HG02973 (cell line): ENCODE results near the gene CTNNA2.
"Not testable (repeated sequence)": the region's sequence is repeated elsewhere in the genome, so short reads cannot be mapped to it uniquely, and the experiment has no call there.

Source experiments
- ATAC-seq: cut with Tn5 transposase; IDR thresholded peaks from one replicate; pipeline ENCODE4 v1.9.1; 2021; ENCODE audit warnings: moderate library complexity; ENCODE audit not compliant: unreplicated experiment

Gene CTNNA2

DNA sequence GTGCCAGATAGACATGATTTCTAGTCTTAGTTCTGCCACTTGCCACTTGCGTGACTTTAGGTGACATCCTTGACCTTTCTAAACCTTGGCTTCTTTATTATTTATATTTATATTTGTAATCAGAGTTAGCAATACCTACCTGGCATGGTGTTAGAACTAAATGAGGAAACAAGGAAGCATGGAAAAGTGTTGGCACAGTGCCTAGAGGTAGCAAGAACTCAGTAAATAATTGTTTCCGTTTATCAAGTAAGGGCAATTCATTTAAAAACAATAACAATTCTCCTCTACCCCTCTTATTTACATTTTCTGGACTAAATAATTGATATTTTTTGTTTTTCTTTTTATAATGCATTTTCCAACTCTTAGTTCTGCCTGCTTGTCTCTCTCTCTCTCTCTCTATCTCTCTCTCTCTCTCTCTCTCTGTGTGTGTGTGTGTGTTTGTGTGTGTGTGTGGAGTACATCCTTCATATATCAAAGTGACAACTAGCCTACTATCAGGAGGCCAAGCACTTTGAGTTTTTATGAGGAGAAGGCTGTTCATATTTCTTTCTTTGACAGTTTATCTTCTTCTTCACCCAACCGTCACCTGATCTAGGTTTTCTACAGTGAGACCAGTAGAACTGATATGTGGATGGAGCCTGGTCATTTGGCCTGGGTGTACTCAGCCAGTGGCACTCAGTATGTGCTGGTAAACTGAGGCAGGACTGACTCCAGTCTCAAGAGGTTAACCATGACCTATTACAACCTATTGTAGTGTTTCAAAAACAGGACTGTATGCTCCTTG, 657.2 kb downstream of the CTNNA2 start:
- no peak for ATAC-seq

DNA sequence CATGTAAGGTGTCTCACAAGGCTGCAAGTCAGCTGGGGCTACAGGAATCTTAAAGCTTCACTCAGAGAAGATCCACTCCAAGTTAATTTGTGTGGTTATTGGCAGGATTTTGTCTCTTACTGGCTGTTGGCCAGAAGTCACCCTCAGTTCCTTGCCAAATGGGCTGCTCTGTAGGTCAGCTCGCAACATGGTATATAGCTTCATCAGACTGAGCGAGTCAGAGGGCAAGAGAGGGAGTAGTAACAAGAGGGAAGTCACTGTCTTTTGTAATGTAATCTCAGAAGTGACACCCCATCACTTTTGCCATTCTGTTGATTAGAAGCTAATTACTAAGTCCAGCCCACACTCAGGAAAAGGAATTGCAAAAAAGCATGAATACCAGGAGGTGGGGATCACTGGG, 672.2 kb downstream of the CTNNA2 start:
- ATAC-seq, result no peak

DNA sequence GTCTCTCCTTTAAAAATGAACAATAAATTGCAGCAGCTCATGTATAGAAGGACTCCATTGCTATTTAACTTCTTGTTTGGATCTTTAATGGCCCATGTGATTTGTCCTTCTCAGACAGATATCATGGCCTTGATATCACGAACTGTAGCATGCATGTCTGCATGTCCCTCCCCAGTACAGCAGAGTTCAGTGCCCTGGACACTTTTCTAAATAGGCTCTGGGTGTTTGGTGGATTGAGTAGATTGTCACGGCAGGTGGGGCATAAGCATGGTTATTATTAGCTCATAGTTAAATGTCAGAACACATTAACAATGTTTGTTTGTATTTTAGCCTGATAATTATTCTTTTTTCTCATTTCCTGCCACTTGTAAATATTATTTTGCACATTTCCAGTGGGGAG, 673.4 kb downstream of the CTNNA2 start:
- ATAC-seq, result no peak

DNA sequence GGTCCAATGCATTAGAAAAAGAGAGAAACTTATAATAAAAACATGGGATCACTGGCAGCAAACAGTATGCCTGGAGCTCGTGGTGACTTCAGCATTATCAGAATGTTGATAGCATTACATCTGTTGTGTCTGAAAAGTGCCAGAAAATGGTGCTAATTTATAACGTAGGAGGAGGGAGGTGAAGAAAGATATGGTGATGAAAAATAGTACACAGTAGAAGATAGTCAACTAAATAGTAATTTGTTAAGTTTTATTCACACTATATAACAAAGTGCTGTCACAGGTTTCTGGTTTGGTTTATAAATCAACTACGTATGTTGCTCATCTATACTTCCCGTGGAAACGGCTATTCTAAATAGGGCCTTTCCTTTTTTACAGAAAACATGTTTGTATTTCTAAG, 674.3 kb downstream of the CTNNA2 start:
- no peak for ATAC-seq

DNA sequence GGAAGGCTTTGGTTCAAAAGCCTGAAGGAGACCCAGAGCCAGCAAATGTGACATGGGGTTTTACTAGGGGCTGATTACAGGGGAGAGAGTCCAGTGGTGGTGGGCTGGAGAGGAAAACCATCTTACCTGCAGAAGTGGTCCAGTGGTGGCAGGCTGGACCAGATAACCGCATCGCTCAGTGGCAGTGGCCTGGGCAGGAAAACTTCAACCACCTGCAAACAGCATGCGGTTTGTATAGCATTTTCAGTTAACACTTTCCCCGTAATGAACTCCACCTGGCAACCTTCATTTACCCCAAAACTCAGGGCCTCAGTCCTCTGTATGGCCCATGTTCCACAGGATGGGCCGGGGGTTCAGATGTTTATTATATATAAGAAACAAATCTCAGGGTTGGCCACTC, 677.3 kb downstream of the CTNNA2 start:
- no peak for ATAC-seq

DNA sequence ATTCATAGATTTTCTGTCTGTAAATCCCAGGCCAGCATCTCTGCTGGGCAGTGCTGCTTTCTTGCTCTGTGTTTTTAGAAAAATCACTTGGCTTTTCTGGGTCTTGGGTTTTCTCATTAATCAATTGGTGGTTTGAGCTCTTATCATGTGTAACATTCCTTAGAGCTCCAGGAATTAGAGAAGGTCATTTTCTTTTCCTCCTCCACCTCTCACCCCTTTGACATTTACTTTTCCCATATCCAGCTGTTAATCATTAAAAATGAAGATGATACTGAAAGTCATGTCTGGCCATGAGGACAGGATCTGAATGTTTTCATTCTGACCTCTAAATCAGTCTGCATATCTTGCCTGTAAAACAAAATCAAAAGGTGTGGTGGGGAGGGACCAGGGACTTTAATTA, 680.7 kb downstream of the CTNNA2 start:
- ATAC-seq, result no peak

DNA sequence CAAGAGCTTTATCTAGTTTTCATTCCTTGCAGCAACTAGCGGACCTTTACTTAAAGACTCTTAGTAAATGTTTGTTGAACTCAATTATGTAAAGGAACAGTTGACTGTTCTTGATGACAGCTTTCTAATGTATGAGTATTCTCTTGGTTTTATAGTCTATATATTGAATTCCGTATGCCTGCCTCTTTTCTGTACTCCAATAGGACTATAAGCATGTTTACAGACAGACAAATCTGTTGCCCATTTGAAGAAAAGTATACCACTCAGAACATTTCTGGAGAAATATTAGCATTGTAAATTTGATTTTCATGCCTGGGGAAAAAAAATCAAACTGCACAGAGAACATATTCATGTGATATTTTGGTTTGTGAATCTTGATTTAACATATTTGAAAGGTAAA, 682.2 kb downstream of the CTNNA2 start:
- no peak for ATAC-seq

DNA sequence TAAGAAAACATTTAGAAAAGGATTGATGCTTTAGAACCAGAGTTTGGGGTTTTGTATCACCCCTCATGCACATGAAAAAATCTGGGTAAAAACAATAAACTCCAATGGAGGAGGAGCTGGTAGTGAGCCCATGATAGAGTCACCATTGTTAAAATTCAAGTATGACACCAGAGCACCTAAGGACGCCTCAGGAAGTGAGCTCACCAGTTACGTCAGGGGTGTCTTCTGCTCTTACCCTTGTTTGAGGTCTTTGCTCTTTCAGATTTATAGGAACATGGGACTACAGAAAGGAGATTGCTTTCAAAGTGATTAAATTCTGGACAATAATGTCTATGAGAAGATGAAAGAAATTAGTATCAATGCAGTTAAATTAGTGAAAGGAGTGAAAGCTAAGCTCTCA, 685.2 kb downstream of the CTNNA2 start:
- no peak for ATAC-seq

DNA sequence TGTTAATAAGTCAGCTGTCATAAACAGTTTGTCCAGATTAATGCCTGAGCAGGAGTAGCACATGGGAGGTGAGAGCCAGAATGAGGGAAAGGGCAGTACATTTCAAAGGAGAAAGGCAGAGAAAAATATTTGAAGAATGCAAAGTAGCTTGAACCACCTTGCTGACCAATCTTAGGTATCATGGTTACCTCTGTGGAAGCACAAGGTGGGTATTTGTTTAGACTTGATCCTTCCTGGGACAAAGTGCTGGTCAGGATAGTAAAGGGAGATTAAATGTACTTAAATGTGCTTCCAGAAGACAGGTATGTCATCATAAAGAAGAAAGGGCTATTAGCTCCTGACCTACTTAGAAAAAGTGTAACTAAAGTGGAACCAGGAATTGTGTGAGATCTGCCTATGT, 686.7 kb downstream of the CTNNA2 start:
- no peak for ATAC-seq

DNA sequence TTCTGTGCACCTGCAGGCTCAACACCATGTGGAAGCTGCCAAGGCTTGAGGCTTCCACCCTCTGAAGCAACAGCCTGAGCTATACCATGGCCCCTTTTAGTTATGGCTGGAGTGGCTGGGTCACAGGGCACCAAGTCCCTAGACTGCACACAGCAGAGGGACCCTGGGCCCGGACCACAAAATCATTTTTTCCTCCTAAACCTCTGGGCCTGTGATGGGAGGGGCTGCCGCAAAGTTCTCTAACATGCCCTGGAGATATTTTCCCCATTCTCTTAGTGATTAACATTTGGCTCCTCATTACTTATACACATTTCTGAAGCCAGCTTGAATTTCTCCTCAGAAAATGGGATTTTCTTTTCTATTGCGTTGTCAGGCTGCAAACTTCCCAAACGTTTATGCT, 691.1 kb downstream of the CTNNA2 start:
- not testable (repeated sequence) for ATAC-seq

DNA sequence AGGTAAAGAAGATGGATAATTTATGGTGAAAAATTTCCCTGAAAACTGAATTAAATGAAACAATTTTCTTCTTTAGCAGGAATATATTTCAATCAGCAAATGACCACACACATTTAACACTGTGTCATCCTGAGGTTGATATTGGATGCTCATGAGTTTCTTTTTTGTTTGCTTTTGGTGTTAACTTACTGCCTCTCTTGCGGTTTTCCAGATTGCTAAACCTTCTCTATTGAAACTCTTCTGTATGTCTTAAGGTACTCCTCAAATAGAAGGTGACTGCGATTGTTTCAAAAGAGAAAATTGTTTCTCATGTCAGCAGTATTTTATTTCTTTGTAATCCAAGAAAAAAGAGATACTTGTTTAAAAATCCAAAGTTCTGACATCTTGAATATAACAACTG, 692.6 kb downstream of the CTNNA2 start:
- ATAC-seq, result no peak

DNA sequence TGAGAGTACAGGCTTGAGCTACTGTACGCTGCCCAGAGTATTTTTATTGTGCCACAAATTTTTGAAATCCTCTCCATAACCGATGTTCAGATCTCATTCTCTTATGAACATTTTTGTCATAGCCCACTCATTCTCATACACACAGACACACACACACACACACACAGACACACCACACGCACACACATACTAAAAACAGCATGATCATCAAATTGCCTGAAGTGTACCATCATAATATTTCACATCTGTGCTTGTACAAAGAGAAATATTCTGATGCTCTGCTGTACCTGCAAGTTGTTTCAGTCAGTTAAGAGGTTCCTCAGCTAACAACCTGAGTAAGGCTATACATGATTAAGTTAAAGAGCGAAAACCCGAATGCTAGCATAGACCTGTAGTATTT, 696.6 kb downstream of the CTNNA2 start:
- ATAC-seq, result no peak

DNA sequence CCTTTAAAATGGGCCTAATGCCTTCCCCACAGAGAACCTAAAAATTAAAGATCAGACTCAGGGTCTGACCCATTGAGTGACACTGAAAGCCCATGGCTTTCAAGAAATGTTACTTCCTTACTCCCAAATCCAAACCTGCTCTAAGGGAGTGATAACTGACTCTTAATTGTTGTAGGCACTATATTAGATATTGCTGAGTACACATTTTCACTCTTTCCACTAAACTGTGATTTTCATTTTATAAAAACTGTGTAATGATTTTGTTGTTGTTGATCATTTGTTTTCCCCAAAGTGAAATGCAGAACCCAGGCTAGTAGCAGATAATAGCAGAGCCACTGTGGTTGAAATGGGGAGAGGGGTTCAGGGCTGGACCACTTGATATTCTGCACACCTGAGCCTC, 704.6 kb downstream of the CTNNA2 start:
- no peak for ATAC-seq

DNA sequence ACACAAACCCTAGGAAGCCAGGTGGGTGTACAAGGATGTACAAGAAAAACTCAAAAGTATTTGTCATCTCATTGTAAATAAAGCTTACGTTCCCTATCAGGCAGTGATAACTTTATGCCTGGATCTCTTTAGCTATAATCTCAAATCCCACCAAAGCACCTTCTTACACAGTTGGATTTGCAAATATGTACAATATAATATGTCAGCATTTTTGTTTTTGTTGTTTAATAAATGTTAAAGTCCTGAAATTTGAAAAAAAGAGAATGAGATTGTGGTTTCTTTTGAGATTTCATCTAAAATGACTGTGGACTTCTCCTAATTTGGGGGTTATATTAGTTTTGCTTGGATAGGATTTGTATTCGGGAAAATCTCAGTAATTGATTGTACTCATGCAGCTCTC, 709.8 kb downstream of the CTNNA2 start:
- no peak for ATAC-seq

DNA sequence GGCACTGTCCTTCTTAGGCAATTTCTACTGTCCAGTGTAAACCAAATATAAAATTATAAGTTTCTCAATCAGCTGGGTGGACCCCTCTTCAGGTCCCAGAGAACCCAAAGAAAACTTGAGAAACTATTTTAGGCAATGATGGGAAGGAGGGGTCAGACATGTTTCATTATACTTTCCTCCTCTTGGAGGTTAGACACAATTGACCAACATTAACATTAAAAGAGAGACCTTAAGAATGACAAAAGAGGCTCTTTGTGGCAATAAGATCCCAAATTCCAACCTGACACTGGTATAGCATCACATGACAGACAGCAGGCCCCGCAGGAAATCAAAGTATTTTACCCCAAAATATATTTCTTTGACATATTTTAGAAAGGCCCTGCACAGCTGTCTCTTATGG, 718.6 kb downstream of the CTNNA2 start:
- ATAC-seq, result no peak

DNA sequence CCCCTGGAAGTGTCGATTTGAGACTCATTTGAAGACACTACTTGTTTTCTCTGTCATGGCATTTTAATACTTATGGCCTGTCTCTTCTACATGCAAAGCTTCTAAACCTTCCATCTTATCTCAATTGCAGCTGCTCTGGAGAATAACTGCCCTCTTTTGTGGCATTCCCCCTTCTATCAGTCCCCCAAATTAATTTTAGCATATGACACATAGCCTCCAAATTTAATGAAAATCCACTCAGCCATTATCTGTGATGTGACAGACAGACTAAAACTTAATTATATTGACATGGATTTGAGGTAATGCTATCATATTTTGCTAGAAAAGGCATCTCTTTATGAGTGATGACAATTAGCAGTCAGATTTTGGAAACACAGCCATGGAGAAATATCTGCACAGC, 720.5 kb downstream of the CTNNA2 start:
- ATAC-seq, result no peak

DNA sequence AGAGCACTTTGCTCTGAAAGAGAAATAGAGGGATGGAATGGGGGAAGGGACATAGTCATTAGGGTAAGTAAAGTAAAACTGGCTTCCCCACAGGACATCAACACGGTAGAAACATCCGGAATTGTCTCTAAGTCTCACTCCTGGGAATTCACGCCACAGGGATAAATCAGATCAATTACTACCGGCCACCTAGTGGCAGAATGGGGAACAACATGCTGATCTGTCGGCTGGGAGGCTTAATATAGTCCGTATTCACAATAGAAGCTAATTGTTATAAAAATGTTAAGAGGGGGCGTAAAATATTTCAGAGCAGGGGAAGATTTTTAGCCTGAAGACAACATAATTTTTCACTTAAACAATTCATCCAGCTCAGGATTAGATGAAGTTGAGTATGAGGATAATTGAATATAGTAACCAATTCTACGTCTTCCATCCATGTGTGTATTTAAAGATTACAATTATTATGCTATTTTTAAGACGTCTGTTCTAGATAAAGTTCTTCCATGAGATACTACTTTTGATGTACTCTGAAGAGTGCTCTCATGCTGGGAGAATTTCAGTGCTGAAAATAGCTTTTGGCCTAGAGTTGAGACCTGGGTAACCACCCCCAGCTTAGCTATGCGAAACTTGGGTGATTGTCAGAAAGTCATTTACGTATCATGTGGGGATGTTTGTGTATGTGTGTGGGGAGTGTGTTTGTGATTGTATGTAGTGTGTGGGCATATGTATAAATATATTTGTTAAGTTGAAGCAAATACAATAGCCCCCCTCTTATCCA, 726.0 kb downstream of the CTNNA2 start:
- no peak for ATAC-seq

DNA sequence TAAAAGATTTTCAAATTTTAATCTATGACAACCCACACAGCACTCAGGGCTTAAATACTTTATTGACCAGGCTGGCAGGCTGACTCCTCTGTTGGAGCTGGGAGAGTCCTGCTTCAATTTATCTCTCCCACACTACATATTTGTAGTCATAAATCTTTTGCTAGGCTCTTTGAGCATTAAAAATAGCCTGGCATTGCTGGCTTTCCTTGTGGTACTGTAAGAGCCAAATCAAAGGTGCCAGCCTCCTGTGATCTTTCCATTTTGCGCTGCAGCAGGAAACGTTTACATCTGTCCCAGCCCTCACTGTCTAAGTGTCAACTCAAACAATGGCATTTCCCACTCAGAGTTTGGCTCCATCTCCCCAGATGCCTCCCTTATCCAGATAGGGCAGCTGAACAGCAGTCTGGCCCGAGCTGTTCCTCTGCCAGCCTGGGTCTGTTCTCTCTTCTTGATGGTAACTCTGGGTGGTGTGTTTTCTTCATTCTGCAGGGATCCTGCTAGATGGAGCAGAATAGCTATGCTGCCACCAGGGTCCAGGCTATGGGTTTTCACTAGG, 729.6 kb downstream of the CTNNA2 start:
- ATAC-seq, result no peak

DNA sequence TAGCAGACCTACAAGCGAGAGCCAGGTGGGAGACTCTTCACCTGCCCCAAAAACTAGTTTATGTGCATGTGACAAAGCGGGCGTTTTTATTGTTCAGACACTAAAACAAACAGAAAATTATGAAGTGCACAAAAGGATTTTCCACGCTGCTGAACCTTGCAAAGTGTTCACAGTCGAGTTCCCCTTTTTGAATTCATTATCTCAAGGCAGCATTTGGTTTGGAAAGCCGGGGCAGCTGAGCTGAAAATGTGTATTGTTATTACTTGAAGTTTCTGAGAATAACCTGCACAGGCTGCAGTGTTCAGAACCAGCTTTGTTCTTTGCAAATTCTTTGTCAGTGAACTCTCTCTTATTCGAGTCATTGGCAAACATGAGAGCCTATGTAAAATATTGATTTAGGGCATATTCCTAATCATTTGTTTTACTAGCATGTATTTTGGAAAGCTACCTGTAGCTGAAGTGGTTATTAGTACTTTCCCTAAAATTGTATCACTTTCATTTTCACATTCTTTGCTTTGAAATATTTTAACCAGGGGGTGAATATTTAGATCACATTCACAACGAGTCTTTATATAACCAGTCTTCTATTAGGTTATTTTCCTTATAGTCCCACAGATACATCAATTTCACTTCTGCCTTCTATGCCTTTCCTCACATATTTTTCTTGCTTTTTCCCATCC, 732.2 kb downstream of the CTNNA2 start:
- ATAC-seq, result no peak

DNA sequence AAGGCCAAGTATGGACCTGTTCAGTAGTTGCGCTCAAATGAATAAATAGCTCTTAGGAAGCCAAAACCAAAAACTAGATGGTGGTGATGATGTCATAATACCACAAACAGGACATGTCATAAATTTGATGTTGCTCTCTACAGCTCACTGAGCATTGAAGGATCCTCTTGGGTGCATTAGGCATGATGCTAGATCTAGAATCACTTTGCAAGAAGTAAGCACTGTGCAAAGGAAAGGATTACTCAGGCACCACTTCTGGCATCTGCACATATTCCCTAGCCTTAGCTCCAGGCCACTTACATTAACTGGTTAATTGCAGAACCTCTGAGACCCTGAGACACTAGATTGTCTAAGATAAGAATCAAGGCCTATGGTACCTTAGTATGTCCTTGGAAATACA, 733.7 kb downstream of the CTNNA2 start:
- no peak for ATAC-seq

DNA sequence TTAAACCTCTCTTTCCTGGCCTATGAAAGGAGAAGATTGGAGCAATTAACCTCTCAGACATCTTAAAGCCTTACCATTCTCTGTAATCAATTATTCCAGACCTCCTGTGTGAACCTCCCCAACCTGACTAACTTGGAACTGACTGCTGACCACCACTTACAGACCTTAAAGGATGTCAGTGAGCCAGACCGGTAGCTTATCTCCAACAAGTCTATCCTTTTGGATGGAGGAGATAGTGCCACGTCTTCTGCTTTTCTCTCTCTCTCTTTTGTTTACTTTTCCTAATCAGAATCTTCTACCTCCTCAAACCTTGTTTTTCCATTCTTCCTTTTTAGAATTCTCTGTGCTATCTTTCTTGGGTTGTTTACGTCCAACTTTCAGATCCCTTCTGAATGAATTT, 734.5 kb downstream of the CTNNA2 start:
- no peak for ATAC-seq

DNA sequence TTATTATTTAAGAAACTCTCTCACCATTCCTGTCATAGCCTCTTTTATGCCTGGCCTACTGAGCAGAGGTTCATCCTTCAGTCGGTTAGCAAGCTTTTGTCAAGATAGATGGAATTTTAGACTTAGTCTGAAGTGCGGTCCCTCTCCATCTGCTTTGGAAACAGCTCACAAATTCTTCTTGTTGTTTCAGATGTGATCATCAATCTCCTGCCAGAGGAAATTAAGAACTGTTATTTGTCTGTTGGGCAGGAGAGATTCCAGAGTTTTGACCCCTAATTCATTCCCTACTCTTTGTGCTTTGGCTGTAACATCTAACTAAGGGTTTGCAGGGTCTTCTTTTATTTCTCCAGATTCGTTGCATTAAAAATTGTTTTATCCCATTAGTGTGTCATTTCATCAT, 735.3 kb downstream of the CTNNA2 start:
- ATAC-seq, result no peak
